VCaP (cell line): ENCODE results near the gene TTLL6.
"Not testable (repeated sequence)": the region's sequence is repeated elsewhere in the genome, so short reads cannot be mapped to it uniquely, and the experiment has no call there.

ENCODE experiments used
- H3K27ac ChIP-seq: fragments of 450-650 bp; 2 replicates; pipeline ENCODE4 v1.5.1; 2017
- TF ChIP-seq, protein P1 (sequence below): fragments of 450-650 bp; conservative IDR thresholded peaks from 2 replicates; pipeline ENCODE4 v1.5.1; 2017; ENCODE audit warnings: mild to moderate bottlenecking, moderate library complexity

The TTLL6 gene

DNA sequence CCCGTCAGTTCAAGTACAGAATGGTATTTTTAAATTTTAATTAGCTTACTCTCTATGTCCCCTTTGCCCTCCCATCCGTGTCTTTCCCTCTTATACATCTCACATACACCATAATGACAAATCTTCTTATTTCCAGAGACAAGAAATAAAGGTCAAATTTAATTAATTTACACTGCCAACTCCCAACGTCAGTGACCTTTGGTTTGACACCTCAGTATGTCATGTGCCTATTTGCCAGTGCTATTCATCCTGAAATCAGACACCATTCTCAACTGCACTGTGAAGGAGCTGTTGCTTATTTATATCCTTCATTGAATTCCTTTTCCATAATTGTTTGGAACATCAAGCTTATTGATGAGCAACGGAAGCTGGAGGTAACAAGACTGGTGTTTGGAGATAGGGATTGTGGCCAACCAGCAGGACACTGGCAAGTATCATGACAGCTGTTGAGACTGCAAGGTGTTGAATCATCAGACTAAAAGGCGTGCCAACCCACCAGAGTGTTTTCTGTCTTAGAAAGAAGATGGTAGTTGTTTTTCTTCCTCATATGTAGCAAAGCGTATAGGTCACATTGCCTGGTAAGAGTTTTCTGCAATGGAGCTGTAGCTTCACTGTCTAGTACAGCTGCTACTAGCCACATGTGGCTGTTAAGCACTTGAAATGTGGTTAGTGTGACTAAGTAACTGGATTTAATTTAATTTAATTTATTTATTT lies 26.3 kb upstream of the TTLL6 start:
- no peak overlapping the region for H3K27ac ChIP-seq
- TF ChIP-seq, protein P1, sequence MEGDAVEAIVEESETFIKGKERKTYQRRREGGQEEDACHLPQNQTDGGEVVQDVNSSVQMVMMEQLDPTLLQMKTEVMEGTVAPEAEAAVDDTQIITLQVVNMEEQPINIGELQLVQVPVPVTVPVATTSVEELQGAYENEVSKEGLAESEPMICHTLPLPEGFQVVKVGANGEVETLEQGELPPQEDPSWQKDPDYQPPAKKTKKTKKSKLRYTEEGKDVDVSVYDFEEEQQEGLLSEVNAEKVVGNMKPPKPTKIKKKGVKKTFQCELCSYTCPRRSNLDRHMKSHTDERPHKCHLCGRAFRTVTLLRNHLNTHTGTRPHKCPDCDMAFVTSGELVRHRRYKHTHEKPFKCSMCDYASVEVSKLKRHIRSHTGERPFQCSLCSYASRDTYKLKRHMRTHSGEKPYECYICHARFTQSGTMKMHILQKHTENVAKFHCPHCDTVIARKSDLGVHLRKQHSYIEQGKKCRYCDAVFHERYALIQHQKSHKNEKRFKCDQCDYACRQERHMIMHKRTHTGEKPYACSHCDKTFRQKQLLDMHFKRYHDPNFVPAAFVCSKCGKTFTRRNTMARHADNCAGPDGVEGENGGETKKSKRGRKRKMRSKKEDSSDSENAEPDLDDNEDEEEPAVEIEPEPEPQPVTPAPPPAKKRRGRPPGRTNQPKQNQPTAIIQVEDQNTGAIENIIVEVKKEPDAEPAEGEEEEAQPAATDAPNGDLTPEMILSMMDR: no peak

DNA sequence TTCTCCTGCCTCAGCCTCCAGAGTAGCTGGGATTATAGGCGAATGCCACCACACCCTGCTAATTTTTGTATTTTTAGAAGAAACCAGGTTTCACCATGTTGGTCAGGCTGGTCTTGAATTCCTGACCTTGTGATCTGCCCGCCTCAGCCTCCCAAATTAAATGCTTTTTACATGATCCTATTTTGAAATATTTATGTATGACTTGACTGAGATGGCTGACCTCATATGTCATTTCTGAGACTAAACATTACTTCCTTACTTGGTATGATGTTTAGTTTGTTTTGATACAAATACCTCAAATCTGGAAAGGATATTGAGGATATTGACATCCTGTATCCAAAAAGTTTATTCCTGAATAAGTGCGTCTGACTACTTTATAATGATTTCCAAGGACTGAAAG lies 25.7 kb upstream of the TTLL6 start:
- TF ChIP-seq, protein P1: no peak
- no peak overlapping the region for H3K27ac ChIP-seq

DNA sequence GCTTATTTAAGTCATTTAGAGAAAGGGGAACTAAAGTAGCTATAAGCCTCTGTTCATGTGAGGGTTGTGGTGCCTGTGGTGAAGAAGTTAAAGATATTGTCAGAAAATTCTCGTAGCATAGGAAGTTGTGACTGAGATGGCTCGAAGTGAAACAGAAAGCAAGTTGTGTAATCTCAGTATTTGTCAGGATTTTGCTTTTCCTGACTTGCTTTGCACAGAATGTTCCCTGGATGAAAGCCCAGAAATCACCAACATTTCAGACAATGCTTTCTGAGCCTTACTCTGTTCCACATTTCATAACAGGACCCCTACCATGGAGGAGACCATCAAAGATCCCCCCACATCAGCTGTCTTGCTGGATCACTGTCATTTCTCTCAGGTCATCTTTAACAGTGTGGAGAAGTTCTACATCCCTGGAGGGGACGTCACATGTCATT lies 24.4 kb upstream of the TTLL6 start:
- peak overlapping the region; percentile 59 for H3K27ac ChIP-seq
- TF ChIP-seq, protein P1: no peak

DNA sequence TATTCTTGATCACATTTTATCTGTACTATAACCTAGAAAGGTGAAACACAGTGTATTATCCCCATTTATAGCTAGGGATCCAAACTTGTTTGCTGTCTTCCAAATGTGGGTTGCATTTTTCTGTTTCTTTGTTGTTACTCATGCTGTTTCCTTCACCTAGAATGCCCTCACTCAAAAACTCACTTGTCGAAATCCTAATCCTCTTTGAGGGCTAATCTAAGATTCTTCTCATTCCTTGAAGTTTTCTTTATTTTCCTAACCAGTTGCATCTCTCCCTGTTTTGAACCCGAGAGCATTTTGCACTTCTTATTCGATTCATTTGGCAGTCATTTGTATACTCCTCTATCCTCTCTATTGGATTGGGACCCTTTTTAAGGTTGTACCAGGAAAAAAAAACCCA lies 23.4 kb upstream of the TTLL6 start:
- peak overlapping the region; percentile 59 for H3K27ac ChIP-seq
- TF ChIP-seq, protein P1: no peak

DNA sequence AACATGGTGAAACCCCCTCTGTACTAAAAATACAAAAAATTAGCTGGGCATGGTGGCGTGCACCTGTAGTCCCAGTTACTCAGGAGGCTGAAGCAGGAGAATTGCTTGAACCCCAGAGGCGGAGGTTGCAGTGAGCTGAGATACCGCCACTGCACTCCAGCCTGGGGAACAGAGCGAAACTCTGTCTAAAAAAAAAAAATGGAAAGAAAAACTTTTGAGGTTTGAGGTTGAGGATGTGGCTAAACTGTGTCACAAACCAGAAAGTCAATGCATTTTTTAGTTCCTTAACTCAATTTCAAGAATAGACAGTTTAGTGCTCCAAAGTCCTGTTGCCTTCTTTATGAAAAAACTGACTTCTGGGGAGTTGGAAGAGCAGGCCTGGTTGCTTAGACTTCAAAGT lies 20.4 kb upstream of the TTLL6 start:
- H3K27ac ChIP-seq: not testable (repeated sequence)

DNA sequence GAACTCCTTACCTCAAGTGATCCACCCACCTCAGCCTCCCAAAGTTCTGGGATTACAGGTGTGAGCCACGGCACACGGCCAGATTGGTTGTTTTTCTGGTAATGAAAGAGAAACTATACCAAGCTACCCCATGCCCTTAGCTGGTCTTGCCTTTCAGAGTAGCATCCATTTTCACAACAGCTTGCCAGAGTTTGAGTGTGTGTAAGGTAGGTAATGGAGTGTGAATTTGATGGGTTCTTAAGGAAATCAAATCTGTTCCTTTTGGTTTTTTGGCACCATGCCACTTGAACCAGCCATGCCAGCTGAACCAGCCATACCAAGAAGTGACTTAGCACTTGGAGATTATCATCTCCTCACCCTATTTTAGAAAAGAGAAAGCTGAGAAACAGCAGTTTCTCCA lies 18.9 kb upstream of the TTLL6 start:
- TF ChIP-seq, protein P1: no peak
- H3K27ac ChIP-seq: peak overlapping the region; percentile 41; the same call in 1 of the 2 replicates

GRCh38 chr17:48834973-48835372 lies 17.9 kb upstream of the TTLL6 start:
- H3K27ac ChIP-seq: peak overlapping the region; percentile 41; the same call in 1 of the 2 replicates
- TF ChIP-seq, protein P1: no peak

GRCh38 chr17:48831549-48831883 lies 14.5 kb upstream of the TTLL6 start:
- peak overlapping the region; percentile 84 for H3K27ac ChIP-seq
- TF ChIP-seq, protein P1: no peak
